SJSA1 (cell line): Measurements from ENCODE around the gene SGF29. TPM values are rescaled to one million over a fixed set of nuclear protein-coding genes. Genes with fewer than 3 reads are reported as not detected.
"Not testable (repeated sequence)": the region's sequence is repeated elsewhere in the genome, so short reads cannot be mapped to it uniquely, and the experiment has no call there.

Source experiments
- DNase-seq, 2 experiments: peaks; one replicate each; pipeline ENCODE4 v3.0.0-alpha.2; 2015 to 2020; ENCODE audit warnings: low spot score in 2 of 2, low read depth in 1 of 2
- H3K27ac ChIP-seq: fragments of 250-450 bp; sonication (Bioruptor Pico); 2 replicates; pipeline ENCODE4 v1.5.1; 2020; ENCODE audit warnings: mild to moderate bottlenecking, moderate library complexity
- H3K27me3 ChIP-seq: fragments of 250-450 bp; sonication (Bioruptor Pico); replicated peaks from 2 replicates; pipeline ENCODE4 v1.5.1; 2020; ENCODE audit warnings: mild to moderate bottlenecking, moderate library complexity
- H3K36me3 ChIP-seq: fragments of 250-450 bp; sonication (Bioruptor Pico); 2 replicates; pipeline ENCODE4 v1.5.1; 2020; ENCODE audit warnings: mild to moderate bottlenecking
- H3K4me1 ChIP-seq: fragments of 250-450 bp; sonication (Bioruptor Pico); replicated peaks from 2 replicates; pipeline ENCODE4 v1.6.1; 2021; ENCODE audit warnings: mild to moderate bottlenecking
- H3K4me3 ChIP-seq: fragments of 250-450 bp; sonication (Bioruptor Pico); 2 replicates; pipeline ENCODE4 v1.5.1; 2020; ENCODE audit warnings: mild to moderate bottlenecking
- H3K9me3 ChIP-seq: fragments of 250-450 bp; sonication (Bioruptor Pico); replicated peaks from 2 replicates; pipeline ENCODE4 v1.5.1; 2020; ENCODE audit warnings: mild to moderate bottlenecking
- total RNA-seq: library from RNA; depleted of rRNA; stranded (reverse); fragments of >200 nt; shearing (Covaris generic); gene quantifications from 2 replicates; pipeline ENCODE4 v1.2.3, GENCODE V29; 2014

Gene SGF29
- total RNA-seq, 1 experiment from 2014 or later, result 20.6 TPM

GRCh38 chr16:28612359-28613280 is 58.9 kb downstream of the SGF29 start:
- not testable (repeated sequence) for H3K9me3 ChIP-seq, H3K27me3 ChIP-seq, H3K27ac ChIP-seq, DNase-seq, H3K4me3 ChIP-seq, H3K36me3 ChIP-seq, H3K4me1 ChIP-seq

- DNase-seq, H3K4me1 ChIP-seq, H3K27me3 ChIP-seq, H3K9me3 ChIP-seq, H3K27ac ChIP-seq, H3K4me3 ChIP-seq, H3K36me3 ChIP-seq: not testable (repeated sequence)
Measured at GRCh38 chr16:28613912-28614311, 60.2 kb downstream of the SGF29 start.

- not testable (repeated sequence) for H3K27ac ChIP-seq, H3K36me3 ChIP-seq, H3K4me3 ChIP-seq, H3K4me1 ChIP-seq, H3K9me3 ChIP-seq, H3K27me3 ChIP-seq
- DNase-seq, result peak in 1 of 2 experiments; percentile 22
Measured at GRCh38 chr16:28614561-28614960, 60.8 kb downstream of the SGF29 start.

- H3K27ac ChIP-seq, H3K4me1 ChIP-seq, H3K4me3 ChIP-seq, H3K36me3 ChIP-seq, H3K27me3 ChIP-seq, H3K9me3 ChIP-seq: not testable (repeated sequence)
- peak; percentile 30 to 71 for DNase-seq
Measured at GRCh38 chr16:28615486-28616223, 61.9 kb downstream of the SGF29 start.

- not testable (repeated sequence) for H3K36me3 ChIP-seq, H3K4me3 ChIP-seq, H3K27ac ChIP-seq, H3K9me3 ChIP-seq, H3K4me1 ChIP-seq, H3K27me3 ChIP-seq
- peak in 1 of 2 experiments; percentile 8 for DNase-seq
Measured at GRCh38 chr16:28616224-28616577, 62.5 kb downstream of the SGF29 start.

GRCh38 chr16:28616636-28617035 is 62.9 kb downstream of the SGF29 start:
- Histone ChIP-seq H3K36me3 (no peaks in the 10 kb centered on the region), H3K27me3 (0 out of 2 replicates have a peak, but pooled peaks cover 2% of the 10 kb centered on the region), H3K9me3 (no peaks in the 10 kb centered on the region), H3K27ac (no peak overlapping the region), H3K4me3 (no peak overlapping the region), H3K4me1 (no peaks in the 10 kb centered on the region)
- DNase-seq, result peak in 1 of 2 experiments; percentile 7

- DNase-seq, result no peak
- H3K27ac ChIP-seq, result no peak overlapping the region
- H3K4me3 ChIP-seq, result no peak overlapping the region
- no peaks in the 10 kb centered on the region for H3K9me3 ChIP-seq
- H3K36me3 ChIP-seq, result no peaks in the 10 kb centered on the region
- H3K4me1 ChIP-seq, result no peaks in the 10 kb centered on the region
- 0 out of 2 replicates have a peak, but pooled peaks cover 2% of the 10 kb centered on the region for H3K27me3 ChIP-seq
Measured at GRCh38 chr16:28617874-28618273, 64.2 kb downstream of the SGF29 start.

- H3K36me3 ChIP-seq, H3K27ac ChIP-seq, H3K27me3 ChIP-seq, H3K9me3 ChIP-seq, H3K4me3 ChIP-seq, H3K4me1 ChIP-seq, DNase-seq: not testable (repeated sequence)
Measured at GRCh38 chr16:28620316-28620715, 66.6 kb downstream of the SGF29 start.

GRCh38 chr16:28621481-28622155 is 67.9 kb downstream of the SGF29 start:
- H3K27ac ChIP-seq, result no peak overlapping the region
- H3K9me3 ChIP-seq, result 0 out of 2 replicates have a peak, but pooled peaks cover 3% of the 10 kb centered on the region
- H3K4me3 ChIP-seq, result no peak overlapping the region
- H3K36me3 ChIP-seq, result no peaks in the 10 kb centered on the region
- H3K27me3 ChIP-seq, result 0 out of 2 replicates have a peak, but pooled peaks cover 2% of the 10 kb centered on the region
- H3K4me1 ChIP-seq, result no peaks in the 10 kb centered on the region
- DNase-seq, result peak in 1 of 2 experiments; percentile 22

- H3K36me3 ChIP-seq, H3K27me3 ChIP-seq, H3K9me3 ChIP-seq, H3K4me3 ChIP-seq, H3K4me1 ChIP-seq, H3K27ac ChIP-seq: not testable (repeated sequence)
- DNase-seq, result peak in 1 of 2 experiments; percentile 33
Measured at GRCh38 chr16:28622532-28623171, 68.9 kb downstream of the SGF29 start.

GRCh38 chr16:28623172-28623711 is 69.5 kb downstream of the SGF29 start:
- 0 out of 2 replicates have a peak, but pooled peaks cover 3% of the 10 kb centered on the region for H3K9me3 ChIP-seq
- 0 out of 2 replicates have a peak, but pooled peaks cover 2% of the 10 kb centered on the region for H3K27me3 ChIP-seq
- H3K27ac ChIP-seq, result no peak overlapping the region
- peak in 1 of 2 experiments; percentile 22 for DNase-seq
- no peak overlapping the region for H3K4me3 ChIP-seq
- H3K4me1 ChIP-seq, result no peaks in the 10 kb centered on the region
- no peaks in the 10 kb centered on the region for H3K36me3 ChIP-seq

- not testable (repeated sequence) for H3K27me3 ChIP-seq, H3K4me1 ChIP-seq, H3K27ac ChIP-seq, H3K36me3 ChIP-seq, H3K4me3 ChIP-seq, H3K9me3 ChIP-seq, DNase-seq
Measured at GRCh38 chr16:28630905-28631304, 77.2 kb downstream of the SGF29 start.

- H3K9me3 ChIP-seq, H3K27ac ChIP-seq, H3K4me3 ChIP-seq: not testable (repeated sequence)
Measured at GRCh38 chr16:28636093-28636823, 82.5 kb downstream of the SGF29 start.

More at GRCh38 chr16:28636093-28636823, 82.5 kb downstream of the SGF29 start:
- not testable (repeated sequence) for H3K36me3 ChIP-seq, H3K27me3 ChIP-seq, H3K4me1 ChIP-seq, DNase-seq
